ENCODE results near the gene IGFBP3. TPM values are rescaled to one million over a fixed set of nuclear protein-coding genes. Genes with fewer than 3 reads are reported as not detected.
A peak's percentile ranks its signal among the peaks of the same experiment; 100 is the strongest.

The IGFBP3 gene
- total RNA-seq, 6 experiments from 2014 or later: 85.9 to 321 (median 183) TPM

- intact Hi-C loops (cut with DNase I): no loop called here
- H3K36me3 ChIP-seq: peaks cover 0 to 31% (median 9%) of the 10 kb centered on the region in 4 donors
- H3K4me1 ChIP-seq: peaks cover 0 to 28% (median 10%) of the 10 kb centered on the region in 4 donors
- H3K4me3 ChIP-seq: peak overlapping the region in 1 of 3 donors; percentile 64
- H3K27ac ChIP-seq: peak overlapping the region in 2 of 3 donors; percentile 98
- no peaks in the 10 kb centered on the region for H3K27me3 ChIP-seq
- TF ChIP-seq POLR2A (IDR thresholded peaks at IDR 0.05) (no peak), CTCF (IDR thresholded peaks at IDR 0.05) (peak; percentile 54 to 59 (median 57))
- DNase-seq (no peak), ATAC-seq (peak in 1 of 4 donors; percentile 0)
- WGBS (ENCODE audit: insufficient coverage, low coverage, low lambda C conversion rate, missing lambda C conversion rate): 9% methylated on average over 6 of the region's 6 CpGs
- H3K9me3 ChIP-seq: no peaks in the 10 kb centered on the region
Measured at GRCh38 chr7:45890902-45891461, 30.1 kb downstream of the IGFBP3 start.

- Histone ChIP-seq H3K4me1 (peaks cover 0 to 31% (median 12%) of the 10 kb centered on the region in 4 donors), H3K27me3 (no peaks in the 10 kb centered on the region), H3K27ac (peak overlapping the region; percentile 93 to 98 (median 98)), H3K9me3 (no peaks in the 10 kb centered on the region), H3K36me3 (peaks cover 0 to 31% (median 9%) of the 10 kb centered on the region in 4 donors), H3K4me3 (peak overlapping the region; percentile 48 to 64 (median 64))
- TF ChIP-seq POLR2A (IDR thresholded peaks at IDR 0.05) (peak; percentile 24), CTCF (IDR thresholded peaks at IDR 0.05) (no peak)
- peak in 1 of 3 donors; percentile 58 for DNase-seq
- WGBS (ENCODE audit: insufficient coverage, low coverage, low lambda C conversion rate, missing lambda C conversion rate): 68% methylated on average over 4 of the region's 8 CpGs
- intact Hi-C loops (cut with DNase I): no loop called here
- ATAC-seq: peak in 1 of 4 donors; percentile 0
Measured at GRCh38 chr7:45890125-45890901, 30.8 kb downstream of the IGFBP3 start.

- 37% methylated on average over 8 of the region's 8 CpGs for WGBS (ENCODE audit: insufficient coverage, low coverage, low lambda C conversion rate, missing lambda C conversion rate)
- H3K4me1 ChIP-seq: peaks cover 0 to 39% (median 14%) of the 10 kb centered on the region in 4 donors
- H3K36me3 ChIP-seq: peaks cover 0 to 31% (median 9%) of the 10 kb centered on the region in 4 donors
- peak overlapping the region; percentile 93 to 98 (median 98) for H3K27ac ChIP-seq
- ATAC-seq (no peak), DNase-seq (no peak)
- H3K9me3 ChIP-seq: no peaks in the 10 kb centered on the region
- TF ChIP-seq POLR2A (IDR thresholded peaks at IDR 0.05) (peak; percentile 62), CTCF (IDR thresholded peaks at IDR 0.05) (no peak)
- H3K4me3 ChIP-seq: peak overlapping the region; percentile 48 to 64 (median 64)
- no peaks in the 10 kb centered on the region for H3K27me3 ChIP-seq
- intact Hi-C loops (cut with DNase I): loop anchor here in 1 of 2 donors (10.0 kb wide), 1 partner anchor 185 kb away; no protein-coding TSS in a partner anchor
Measured at GRCh38 chr7:45889367-45890067, 31.6 kb downstream of the IGFBP3 start.

GRCh38 chr7:45888993-45889366 is 32.1 kb downstream of the IGFBP3 start:
- intact Hi-C loops (cut with DNase I): loop anchor here in 1 of 2 donors (10.0 kb wide), 1 partner anchor 184 kb away; no protein-coding TSS in a partner anchor
- WGBS (ENCODE audit: insufficient coverage, low coverage, low lambda C conversion rate, missing lambda C conversion rate): no CpG with 5 or more reads among the region's 14 CpGs
- peak in 1 of 3 donors; percentile 57 for DNase-seq
- H3K9me3 ChIP-seq: no peaks in the 10 kb centered on the region
- peak overlapping the region; percentile 48 to 64 (median 64) for H3K4me3 ChIP-seq
- H3K36me3 ChIP-seq: peaks cover 0 to 31% (median 9%) of the 10 kb centered on the region in 4 donors
- H3K27ac ChIP-seq: peak overlapping the region; percentile 93 to 98 (median 98)
- ATAC-seq: peak in 1 of 4 donors; percentile 0
- TF ChIP-seq CTCF (IDR thresholded peaks at IDR 0.05) (no peak), POLR2A (IDR thresholded peaks at IDR 0.05) (no peak)
- no peaks in the 10 kb centered on the region for H3K27me3 ChIP-seq
- peaks cover 0 to 42% (median 14%) of the 10 kb centered on the region in 4 donors for H3K4me1 ChIP-seq

Data from right lobe of liver (tissue), 6 donors.